Parathyroid adenoma (tissue), 2 donors: ENCODE measurements around the gene CLCN7.

Experiments
- H2AFZ ChIP-seq: fragments of 300-600 bp; sonication (generic); one replicate; pipeline ENCODE4 v1.7.0; 2017; ENCODE audit warnings: antibody characterized with exemption, mild to moderate bottlenecking
- H3K27ac ChIP-seq: fragments of 300-600 bp; sonication (generic); one replicate; pipeline ENCODE4 v1.7.0; 2017
- H3K27me3 ChIP-seq: fragments of 300-600 bp; sonication (generic); one replicate; pipeline ENCODE4 v1.7.0; 2017; ENCODE audit warnings: low read length; ENCODE audit not compliant: control insufficient read depth, insufficient read depth
- H3K36me3 ChIP-seq: fragments of 300-600 bp; sonication (generic); one replicate; pipeline ENCODE4 v1.7.0; 2017; ENCODE audit warnings: low read length; ENCODE audit not compliant: control insufficient read depth, insufficient read depth
- H3K4me1 ChIP-seq: fragments of 300-600 bp; sonication (generic); one replicate; pipeline ENCODE4 v1.7.0; 2017; ENCODE audit warnings: control low read depth
- H3K4me2 ChIP-seq: fragments of 300-600 bp; sonication (generic); one replicate; pipeline ENCODE4 v1.7.0; 2017; ENCODE audit warnings: low read length
- H3K4me3 ChIP-seq: fragments of 300-600 bp; sonication (generic); one replicate; pipeline ENCODE4 v1.7.0; 2017; ENCODE audit warnings: low read depth, low read length
- H3K79me2 ChIP-seq: fragments of 300-600 bp; sonication (generic); one replicate; pipeline ENCODE4 v1.7.0; 2017; ENCODE audit warnings: control low read depth
- H3K9ac ChIP-seq: fragments of 300-600 bp; sonication (generic); one replicate; pipeline ENCODE4 v1.7.0; 2017; ENCODE audit warnings: mild to moderate bottlenecking
- H3K9me3 ChIP-seq: fragments of 300-600 bp; sonication (generic); one replicate; pipeline ENCODE4 v1.7.0; 2017; ENCODE audit warnings: low read length; ENCODE audit not compliant: control insufficient read depth
- TF ChIP-seq, protein P1 (sequence below): fragments of 300-600 bp; sonication (generic); IDR thresholded peaks from one replicate; pipeline ENCODE4 v1.7.0; 2017; ENCODE audit warnings: antibody characterized with exemption, mild to moderate bottlenecking
- donor health status: primary hyperparathyroidism.

Gene CLCN7

DNA sequence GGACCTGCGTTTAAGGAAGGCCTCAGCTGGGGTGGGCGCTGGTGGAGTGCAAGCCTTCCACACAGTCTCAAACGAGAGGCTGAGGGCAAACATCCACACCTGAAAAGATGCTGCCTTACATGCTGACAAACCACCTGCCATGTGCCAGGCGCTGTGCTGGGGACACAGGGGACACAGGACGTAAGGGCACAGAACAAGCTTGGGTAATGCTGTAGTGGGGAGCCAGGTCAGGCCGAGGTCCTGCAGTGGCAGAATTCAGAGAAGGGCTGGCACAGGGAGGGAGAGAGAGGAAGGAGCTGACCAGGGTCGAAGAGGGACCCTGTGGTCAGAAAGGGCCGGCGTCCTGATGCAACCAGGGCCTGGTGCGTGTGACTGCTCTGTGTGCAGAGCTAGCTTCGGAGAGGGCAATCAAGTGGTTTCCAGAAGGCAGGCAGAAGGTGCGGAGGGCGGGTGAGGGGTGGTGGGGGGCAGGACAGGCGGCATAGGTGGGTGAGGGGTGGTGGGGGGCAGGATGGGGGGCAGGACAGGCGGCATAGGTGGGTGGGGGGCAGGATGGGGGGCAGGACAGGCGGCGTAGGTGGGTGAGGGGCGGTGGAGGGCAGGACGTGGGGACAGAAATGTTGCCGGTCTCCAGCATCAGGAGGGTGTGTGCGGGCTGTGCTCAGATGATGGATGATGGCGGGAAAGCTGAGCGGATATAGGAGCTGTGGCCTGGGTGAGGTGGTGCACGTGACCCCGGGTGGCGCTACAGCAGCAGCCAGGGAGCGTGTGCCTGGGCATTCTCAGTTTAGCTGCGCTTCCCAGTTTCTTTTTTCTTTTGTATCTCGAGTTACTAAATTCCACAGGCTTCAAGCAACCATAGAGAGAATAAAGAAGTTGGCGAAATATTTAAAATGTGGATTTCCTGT is 37.1 kb upstream of the CLCN7 start:
- Histone ChIP-seq H3K27me3 (no peaks in the 10 kb centered on the region), H3K4me2 (no peak overlapping the region), H3K4me1 (no peaks in the 10 kb centered on the region), H2AFZ (no peak overlapping the region), H3K9ac (no peak overlapping the region), H3K4me3 (no peak overlapping the region), H3K79me2 (no peaks in the 10 kb centered on the region), H3K9me3 (no peaks in the 10 kb centered on the region), H3K36me3 (no peaks in the 10 kb centered on the region), H3K27ac (no peak overlapping the region)
- TF ChIP-seq, protein P1, sequence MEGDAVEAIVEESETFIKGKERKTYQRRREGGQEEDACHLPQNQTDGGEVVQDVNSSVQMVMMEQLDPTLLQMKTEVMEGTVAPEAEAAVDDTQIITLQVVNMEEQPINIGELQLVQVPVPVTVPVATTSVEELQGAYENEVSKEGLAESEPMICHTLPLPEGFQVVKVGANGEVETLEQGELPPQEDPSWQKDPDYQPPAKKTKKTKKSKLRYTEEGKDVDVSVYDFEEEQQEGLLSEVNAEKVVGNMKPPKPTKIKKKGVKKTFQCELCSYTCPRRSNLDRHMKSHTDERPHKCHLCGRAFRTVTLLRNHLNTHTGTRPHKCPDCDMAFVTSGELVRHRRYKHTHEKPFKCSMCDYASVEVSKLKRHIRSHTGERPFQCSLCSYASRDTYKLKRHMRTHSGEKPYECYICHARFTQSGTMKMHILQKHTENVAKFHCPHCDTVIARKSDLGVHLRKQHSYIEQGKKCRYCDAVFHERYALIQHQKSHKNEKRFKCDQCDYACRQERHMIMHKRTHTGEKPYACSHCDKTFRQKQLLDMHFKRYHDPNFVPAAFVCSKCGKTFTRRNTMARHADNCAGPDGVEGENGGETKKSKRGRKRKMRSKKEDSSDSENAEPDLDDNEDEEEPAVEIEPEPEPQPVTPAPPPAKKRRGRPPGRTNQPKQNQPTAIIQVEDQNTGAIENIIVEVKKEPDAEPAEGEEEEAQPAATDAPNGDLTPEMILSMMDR: no peak

DNA sequence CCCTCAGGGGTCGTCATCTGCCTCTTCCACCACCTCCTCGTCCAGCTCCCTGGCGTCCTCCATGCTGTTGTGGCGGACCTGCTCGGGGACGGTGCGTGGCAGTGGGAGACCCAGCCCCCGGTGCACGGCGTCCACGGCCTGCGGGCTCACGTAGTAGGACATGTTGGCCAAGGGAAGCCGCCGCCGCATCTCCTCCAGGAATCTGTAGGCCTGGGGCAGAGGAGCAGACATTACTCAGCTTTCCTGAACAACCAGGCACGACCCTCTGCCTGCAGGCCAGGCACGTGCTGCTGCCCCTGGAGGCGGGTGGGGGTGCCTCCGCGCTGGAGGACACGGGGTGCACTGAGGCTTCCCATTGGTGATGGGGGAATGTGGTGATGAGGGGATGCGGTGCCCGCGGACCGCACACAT is 36.1 kb upstream of the CLCN7 start:
- H3K27ac ChIP-seq: no peak overlapping the region
- H3K27me3 ChIP-seq: no peaks in the 10 kb centered on the region
- no peak overlapping the region for H2AFZ ChIP-seq
- no peak overlapping the region for H3K9ac ChIP-seq
- TF ChIP-seq, protein P1: no peak
- no peaks in the 10 kb centered on the region for H3K9me3 ChIP-seq
- no peaks in the 10 kb centered on the region for H3K4me1 ChIP-seq
- H3K4me2 ChIP-seq: no peak overlapping the region
- no peaks in the 10 kb centered on the region for H3K79me2 ChIP-seq
- no peaks in the 10 kb centered on the region for H3K36me3 ChIP-seq
- no peak overlapping the region for H3K4me3 ChIP-seq

DNA sequence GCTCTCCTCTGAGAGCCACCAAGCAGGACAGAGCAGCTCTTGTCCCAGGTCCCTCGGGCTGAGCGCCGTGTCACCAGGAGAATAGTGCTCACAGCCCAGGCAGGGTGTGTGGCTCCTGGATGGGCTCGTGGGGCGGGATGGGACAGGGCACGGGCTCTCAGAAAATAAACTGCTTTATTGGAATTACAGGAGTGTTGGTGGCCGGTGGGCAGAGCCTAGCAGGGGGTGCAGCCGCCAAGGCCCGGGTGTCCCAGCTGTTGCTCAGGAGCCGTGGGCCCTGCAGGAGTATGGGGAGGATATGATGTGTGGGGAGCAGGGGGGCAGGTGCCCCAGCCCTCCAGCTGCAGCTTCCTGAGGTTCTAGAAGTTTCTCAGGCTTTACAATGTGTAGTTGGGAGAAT is 35.4 kb upstream of the CLCN7 start:
- Histone ChIP-seq H3K27ac (no peak overlapping the region), H3K9ac (no peak overlapping the region), H3K4me1 (no peaks in the 10 kb centered on the region), H3K36me3 (no peaks in the 10 kb centered on the region), H3K4me3 (no peak overlapping the region), H3K9me3 (no peaks in the 10 kb centered on the region), H3K79me2 (no peaks in the 10 kb centered on the region), H3K27me3 (no peaks in the 10 kb centered on the region), H2AFZ (no peak overlapping the region), H3K4me2 (no peak overlapping the region)
- TF ChIP-seq, protein P1: no peak

DNA sequence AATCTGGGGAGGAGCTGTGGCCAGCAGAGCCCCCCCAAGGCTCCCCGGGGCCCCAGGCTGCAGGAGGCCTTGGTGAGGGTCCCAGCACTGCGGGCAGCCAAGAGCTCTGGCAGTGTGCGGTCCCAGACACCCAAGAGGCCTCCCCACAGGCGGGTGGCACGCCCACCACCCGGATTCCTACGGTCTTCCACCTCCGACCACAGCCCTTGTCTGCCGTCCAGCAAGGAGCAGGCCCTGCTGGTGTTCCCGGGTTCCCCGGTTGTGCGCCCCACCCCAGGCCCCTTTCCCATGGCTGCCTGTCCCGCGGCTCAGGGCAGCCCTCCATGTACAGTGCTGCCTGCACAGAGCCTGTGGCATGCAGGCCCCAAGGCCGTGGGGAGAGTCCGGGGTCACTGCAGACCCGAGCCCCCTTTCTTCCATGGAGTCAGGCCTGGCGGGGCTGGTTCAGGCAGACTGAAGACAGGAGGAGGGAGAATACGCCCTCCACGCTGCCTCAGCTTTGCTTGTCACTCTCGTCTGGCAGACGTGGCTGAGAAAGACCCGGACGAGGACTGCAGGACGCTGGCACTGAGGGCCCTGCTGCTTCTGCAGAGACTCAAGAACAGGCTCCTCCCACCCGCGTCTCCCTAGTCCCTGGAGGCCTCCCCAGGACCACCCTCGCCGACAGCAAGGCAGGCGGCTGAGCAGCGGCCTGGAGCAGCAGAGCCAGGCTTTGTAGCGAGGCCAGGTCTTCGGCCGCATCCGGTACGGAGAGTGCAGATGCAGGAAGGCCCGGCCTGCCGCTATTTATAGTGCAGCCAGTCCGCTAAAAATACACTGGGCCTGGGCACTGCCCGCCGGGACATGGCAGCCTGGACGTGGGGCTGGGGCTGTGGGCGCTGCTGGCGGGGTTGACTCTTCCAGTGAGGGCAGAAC is 34.7 kb upstream of the CLCN7 start:
- no peaks in the 10 kb centered on the region for H3K79me2 ChIP-seq
- TF ChIP-seq, protein P1: no peak
- no peak overlapping the region for H3K9ac ChIP-seq
- H3K36me3 ChIP-seq: no peaks in the 10 kb centered on the region
- H3K4me1 ChIP-seq: no peaks in the 10 kb centered on the region
- H3K9me3 ChIP-seq: no peaks in the 10 kb centered on the region
- H3K27me3 ChIP-seq: no peaks in the 10 kb centered on the region
- no peak overlapping the region for H2AFZ ChIP-seq
- no peak overlapping the region for H3K27ac ChIP-seq
- no peak overlapping the region for H3K4me2 ChIP-seq
- no peak overlapping the region for H3K4me3 ChIP-seq
